ENCODE measurements around the gene MICB. TPM values are rescaled to one million over a fixed set of nuclear protein-coding genes. Genes with fewer than 3 reads are reported as not detected.

The MICB gene
- total RNA-seq, 2 donors from 2014 or later = 1.6 to 3.1 TPM

DNA sequence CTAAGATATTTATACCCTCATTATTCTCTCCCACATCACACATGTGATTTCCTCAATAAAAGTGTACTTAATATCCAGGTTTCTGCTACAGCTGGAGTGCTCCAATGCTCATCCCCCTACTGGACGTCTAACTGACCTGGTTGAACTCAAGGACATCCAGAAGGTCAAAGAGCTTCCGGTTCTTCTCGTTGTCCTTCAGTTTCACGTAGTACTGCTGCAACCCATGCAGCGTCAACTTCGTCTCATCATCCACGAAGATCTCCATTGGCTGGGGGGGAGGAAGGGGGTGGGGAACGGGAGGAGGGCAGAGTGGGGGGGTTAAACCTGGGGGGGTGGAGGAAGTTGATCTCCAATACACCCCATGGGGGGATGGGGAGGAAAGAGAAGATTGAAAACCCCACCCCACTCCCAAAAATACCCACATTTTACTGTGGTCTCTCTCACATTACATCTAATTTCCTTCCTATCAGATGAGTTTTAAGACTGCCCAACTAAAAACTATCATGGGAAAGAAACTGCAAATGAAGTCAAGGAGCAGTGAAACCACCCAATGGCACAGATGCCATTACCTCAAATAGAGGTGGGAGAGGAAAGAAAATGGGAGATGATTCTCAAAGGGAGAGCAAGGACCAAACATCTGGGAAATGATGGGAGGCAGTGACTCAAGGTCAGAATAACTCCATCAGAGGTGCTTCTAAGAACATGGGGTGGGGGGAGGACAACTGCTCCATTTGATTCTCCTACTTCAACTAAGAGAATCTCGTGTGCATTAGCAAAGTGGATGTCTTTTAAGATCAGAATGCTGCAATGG, 34.9 kb downstream of the MICB start:
- no peaks in the 10 kb centered on the region for H3K9me3 ChIP-seq
- peak overlapping the region in 1 of 2 donors; percentile 21 for H3K27ac ChIP-seq
- H3K4me1 ChIP-seq = no peaks in the 10 kb centered on the region
- TF ChIP-seq, protein P1, sequence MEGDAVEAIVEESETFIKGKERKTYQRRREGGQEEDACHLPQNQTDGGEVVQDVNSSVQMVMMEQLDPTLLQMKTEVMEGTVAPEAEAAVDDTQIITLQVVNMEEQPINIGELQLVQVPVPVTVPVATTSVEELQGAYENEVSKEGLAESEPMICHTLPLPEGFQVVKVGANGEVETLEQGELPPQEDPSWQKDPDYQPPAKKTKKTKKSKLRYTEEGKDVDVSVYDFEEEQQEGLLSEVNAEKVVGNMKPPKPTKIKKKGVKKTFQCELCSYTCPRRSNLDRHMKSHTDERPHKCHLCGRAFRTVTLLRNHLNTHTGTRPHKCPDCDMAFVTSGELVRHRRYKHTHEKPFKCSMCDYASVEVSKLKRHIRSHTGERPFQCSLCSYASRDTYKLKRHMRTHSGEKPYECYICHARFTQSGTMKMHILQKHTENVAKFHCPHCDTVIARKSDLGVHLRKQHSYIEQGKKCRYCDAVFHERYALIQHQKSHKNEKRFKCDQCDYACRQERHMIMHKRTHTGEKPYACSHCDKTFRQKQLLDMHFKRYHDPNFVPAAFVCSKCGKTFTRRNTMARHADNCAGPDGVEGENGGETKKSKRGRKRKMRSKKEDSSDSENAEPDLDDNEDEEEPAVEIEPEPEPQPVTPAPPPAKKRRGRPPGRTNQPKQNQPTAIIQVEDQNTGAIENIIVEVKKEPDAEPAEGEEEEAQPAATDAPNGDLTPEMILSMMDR (IDR thresholded peaks at IDR 0.05) = no peak
- peaks cover 85% of the 10 kb centered on the region for H3K36me3 ChIP-seq
- no peaks in the 10 kb centered on the region for H3K27me3 ChIP-seq
- H3K4me3 ChIP-seq = no peak overlapping the region
- no peak for DNase-seq (ENCODE audit: low spot score)

DNA sequence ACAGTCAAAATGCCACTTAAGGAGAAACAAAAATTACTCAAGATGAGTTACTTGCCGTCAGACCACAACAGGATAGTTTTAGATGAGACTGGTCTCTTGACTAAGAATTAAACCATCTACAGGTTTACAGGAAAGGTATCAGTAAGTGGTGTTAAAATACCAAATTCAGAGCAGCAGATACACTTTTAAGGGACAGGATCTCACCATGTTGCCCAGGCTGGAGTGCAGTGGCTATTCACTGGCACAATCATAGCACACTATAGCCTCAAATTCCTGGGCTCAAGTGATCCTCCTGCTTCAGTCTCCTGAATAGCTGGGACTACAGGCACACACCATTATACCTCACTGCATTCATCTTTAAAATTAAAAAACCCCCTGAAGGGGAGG, 35.5 kb downstream of the MICB start:
- no peak for DNase-seq (ENCODE audit: low spot score)
- H3K27me3 ChIP-seq = no peaks in the 10 kb centered on the region
- H3K27ac ChIP-seq = no peak overlapping the region
- TF ChIP-seq, protein P1 (IDR thresholded peaks at IDR 0.05) = no peak
- H3K36me3 ChIP-seq = peaks cover 89% of the 10 kb centered on the region
- no peak overlapping the region for H3K4me3 ChIP-seq
- no peaks in the 10 kb centered on the region for H3K9me3 ChIP-seq
- peaks cover 0 to 3% of the 10 kb centered on the region in 2 donors for H3K4me1 ChIP-seq

GRCh38 chr6:31534011-31534410, 36.1 kb downstream of the MICB start:
- Histone ChIP-seq H3K36me3 (peaks cover 95% of the 10 kb centered on the region), H3K27me3 (no peaks in the 10 kb centered on the region), H3K9me3 (no peaks in the 10 kb centered on the region), H3K4me1 (peaks cover 0 to 9% of the 10 kb centered on the region in 2 donors), H3K27ac (no peak overlapping the region), H3K4me3 (no peak overlapping the region)
- DNase-seq (ENCODE audit: low spot score) = no peak
- TF ChIP-seq, protein P1 (IDR thresholded peaks at IDR 0.05) = no peak

GRCh38 chr6:31534521-31535040, 36.6 kb downstream of the MICB start:
- TF ChIP-seq, protein P1 (IDR thresholded peaks at IDR 0.05) = no peak
- no peaks in the 10 kb centered on the region for H3K9me3 ChIP-seq
- no peak overlapping the region for H3K4me3 ChIP-seq
- peaks cover 99% of the 10 kb centered on the region for H3K36me3 ChIP-seq
- DNase-seq (ENCODE audit: low spot score) = no peak
- H3K27me3 ChIP-seq = no peaks in the 10 kb centered on the region
- no peak overlapping the region for H3K27ac ChIP-seq
- H3K4me1 ChIP-seq = peaks cover 0 to 15% of the 10 kb centered on the region in 2 donors

GRCh38 chr6:31535538-31536324, 37.8 kb downstream of the MICB start:
- peaks cover 0 to 24% of the 10 kb centered on the region in 2 donors for H3K4me1 ChIP-seq
- no peak for DNase-seq (ENCODE audit: low spot score)

More at GRCh38 chr6:31535538-31536324, 37.8 kb downstream of the MICB start:
- Histone ChIP-seq H3K36me3 (peaks cover 97% of the 10 kb centered on the region), H3K9me3 (no peaks in the 10 kb centered on the region), H3K27me3 (no peaks in the 10 kb centered on the region), H3K27ac (no peak overlapping the region), H3K4me3 (no peak overlapping the region)
- TF ChIP-seq, protein P1 (IDR thresholded peaks at IDR 0.05) = no peak
